NOMO-1 treated with dmso at 0.1 percent for 144 hours (cell line): ENCODE measurements around the gene PARD6A.
"Not testable (repeated sequence)": the region's sequence is repeated elsewhere in the genome, so short reads cannot be mapped to it uniquely, and the experiment has no call there.

Source experiments
- DNase-seq: peaks from one replicate; lab custom pipeline; 2025; ENCODE audit not compliant: unreplicated experiment; lab: John Stamatoyannopoulos, UW

Gene PARD6A

GRCh38 chr16:67683767-67684166, 23.0 kb downstream of the PARD6A start:
- no peak for DNase-seq

GRCh38 chr16:67685388-67686112, 24.8 kb downstream of the PARD6A start:
- DNase-seq, result no peak

GRCh38 chr16:67693517-67694285, 32.9 kb downstream of the PARD6A start:
- DNase-seq, result not testable (repeated sequence)

GRCh38 chr16:67694611-67695010, 33.9 kb downstream of the PARD6A start:
- DNase-seq, result no peak

- DNase-seq, result no peak
Measured at GRCh38 chr16:67697422-67698185, 36.8 kb downstream of the PARD6A start.

GRCh38 chr16:67699265-67699664, 38.5 kb downstream of the PARD6A start:
- DNase-seq, result no peak

- no peak for DNase-seq
Measured at GRCh38 chr16:67701420-67701819, 40.7 kb downstream of the PARD6A start.

GRCh38 chr16:67702130-67702529, 41.4 kb downstream of the PARD6A start:
- no peak for DNase-seq

GRCh38 chr16:67703626-67704025, 42.9 kb downstream of the PARD6A start:
- DNase-seq, result no peak

GRCh38 chr16:67704110-67704509, 43.4 kb downstream of the PARD6A start:
- DNase-seq, result no peak

- DNase-seq, result no peak
Measured at GRCh38 chr16:67707210-67707609, 46.5 kb downstream of the PARD6A start.

GRCh38 chr16:67707790-67708189, 47.0 kb downstream of the PARD6A start:
- no peak for DNase-seq

- DNase-seq, result no peak
Measured at GRCh38 chr16:67708368-67708771, 47.6 kb downstream of the PARD6A start.

GRCh38 chr16:67709050-67709449, 48.3 kb downstream of the PARD6A start:
- DNase-seq, result no peak

GRCh38 chr16:67710607-67711006, 49.8 kb downstream of the PARD6A start:
- no peak for DNase-seq
